Non-pigmented ciliary epithelial cell (primary cell): ENCODE results near the gene CEP76.

Experiments
- DNase-seq: peaks from one replicate; pipeline ENCODE4 v3.0.0-alpha.2; 2010; ENCODE audit warnings: low read depth

The CEP76 gene

GRCh38 chr18:12702221-12703095 is at the start of gene CEP76, which contains the start of gene PSMG2:
TSS of gene CEP76 (minus strand) at chr18:12702723. CDS start at chr18:12702548, 175 bp downstream.
TSS of gene PSMG2 (plus strand) at chr18:12703042. CDS start at chr18:12703108, 66 bp downstream.
- no peak for DNase-seq

GRCh38 chr18:12751891-12752290 is 49.4 kb upstream of the CEP76 start:
- no peak for DNase-seq

- DNase-seq: no peak
These were observed 49.0 kb upstream of the CEP76 start for GRCh38 chr18:12751503-12751884.

GRCh38 chr18:12750715-12751502 is 48.4 kb upstream of the CEP76 start:
- no peak for DNase-seq

GRCh38 chr18:12750076-12750714 is 47.7 kb upstream of the CEP76 start:
- DNase-seq: no peak

- DNase-seq: no peak
These were observed 46.6 kb upstream of the CEP76 start for GRCh38 chr18:12749121-12749520.

- no peak for DNase-seq
These were observed 46.1 kb upstream of the CEP76 start for GRCh38 chr18:12748671-12749070.

- DNase-seq: no peak
These were observed 45.2 kb upstream of the CEP76 start for GRCh38 chr18:12747530-12748315.

- DNase-seq: no peak
These were observed 42.7 kb upstream of the CEP76 start for GRCh38 chr18:12745095-12745795.

- peak; percentile 44 for DNase-seq
These were observed 41.6 kb upstream of the CEP76 start for GRCh38 chr18:12744103-12744502.

GRCh38 chr18:12742453-12742852 is 39.9 kb upstream of the CEP76 start:
- DNase-seq: peak; percentile 64

- DNase-seq: peak; percentile 42
These were observed 38.8 kb upstream of the CEP76 start for GRCh38 chr18:12741351-12741750.

GRCh38 chr18:12737243-12737902 is 34.9 kb upstream of the CEP76 start:
- no peak for DNase-seq

GRCh38 chr18:12726774-12727550 is 24.4 kb upstream of the CEP76 start:
- DNase-seq: peak; percentile 52

GRCh38 chr18:12726331-12726730 is 23.8 kb upstream of the CEP76 start:
- no peak for DNase-seq

GRCh38 chr18:12722731-12723130 is 20.2 kb upstream of the CEP76 start:
- no peak for DNase-seq

- no peak for DNase-seq
These were observed 19.2 kb upstream of the CEP76 start for GRCh38 chr18:12721495-12722275.

- no peak for DNase-seq
These were observed 8.9 kb upstream of the CEP76 start for GRCh38 chr18:12711446-12711845.

GRCh38 chr18:12703664-12704063 is 1.1 kb upstream of the CEP76 start:
- DNase-seq: no peak
